Measurements from ENCODE around the gene SLC24A3.

The SLC24A3 gene

DNA sequence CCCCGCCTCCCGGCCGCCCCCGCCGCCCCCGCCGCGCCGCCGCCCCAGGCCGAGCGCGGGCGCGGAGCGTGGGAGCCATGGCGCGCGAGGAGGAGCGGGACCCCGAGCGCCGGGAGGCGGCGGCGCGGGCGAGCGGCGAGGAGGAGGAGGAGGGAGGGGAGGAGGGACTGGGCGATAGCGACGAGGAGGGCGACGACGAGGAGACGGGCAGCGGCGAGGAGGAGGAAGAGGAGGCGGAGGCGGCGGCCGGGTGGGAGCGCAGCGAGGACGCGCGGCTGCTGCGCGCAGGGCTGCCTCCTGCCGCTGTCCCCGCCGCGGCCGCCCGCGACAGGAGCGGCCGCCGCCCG lies at the start of gene SLC24A3:
TSS of gene SLC24A3 (plus strand) at position 174 of the 347 bp plus-strand sequence.
- DNase-seq (ENCODE audit: low read depth) = no peak
- H3K4me3 ChIP-seq (ENCODE audit: low read depth, low read length) = peak within 1 kb of the TSS; percentile 67
- TF ChIP-seq, protein P1, sequence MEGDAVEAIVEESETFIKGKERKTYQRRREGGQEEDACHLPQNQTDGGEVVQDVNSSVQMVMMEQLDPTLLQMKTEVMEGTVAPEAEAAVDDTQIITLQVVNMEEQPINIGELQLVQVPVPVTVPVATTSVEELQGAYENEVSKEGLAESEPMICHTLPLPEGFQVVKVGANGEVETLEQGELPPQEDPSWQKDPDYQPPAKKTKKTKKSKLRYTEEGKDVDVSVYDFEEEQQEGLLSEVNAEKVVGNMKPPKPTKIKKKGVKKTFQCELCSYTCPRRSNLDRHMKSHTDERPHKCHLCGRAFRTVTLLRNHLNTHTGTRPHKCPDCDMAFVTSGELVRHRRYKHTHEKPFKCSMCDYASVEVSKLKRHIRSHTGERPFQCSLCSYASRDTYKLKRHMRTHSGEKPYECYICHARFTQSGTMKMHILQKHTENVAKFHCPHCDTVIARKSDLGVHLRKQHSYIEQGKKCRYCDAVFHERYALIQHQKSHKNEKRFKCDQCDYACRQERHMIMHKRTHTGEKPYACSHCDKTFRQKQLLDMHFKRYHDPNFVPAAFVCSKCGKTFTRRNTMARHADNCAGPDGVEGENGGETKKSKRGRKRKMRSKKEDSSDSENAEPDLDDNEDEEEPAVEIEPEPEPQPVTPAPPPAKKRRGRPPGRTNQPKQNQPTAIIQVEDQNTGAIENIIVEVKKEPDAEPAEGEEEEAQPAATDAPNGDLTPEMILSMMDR (IDR thresholded peaks at IDR 0.05; ENCODE audit: low read depth, low read length) = no peak
- no peak for TF ChIP-seq MYC (IDR thresholded peaks at IDR 0.05; ENCODE audit: low read depth, low read length)

DNA sequence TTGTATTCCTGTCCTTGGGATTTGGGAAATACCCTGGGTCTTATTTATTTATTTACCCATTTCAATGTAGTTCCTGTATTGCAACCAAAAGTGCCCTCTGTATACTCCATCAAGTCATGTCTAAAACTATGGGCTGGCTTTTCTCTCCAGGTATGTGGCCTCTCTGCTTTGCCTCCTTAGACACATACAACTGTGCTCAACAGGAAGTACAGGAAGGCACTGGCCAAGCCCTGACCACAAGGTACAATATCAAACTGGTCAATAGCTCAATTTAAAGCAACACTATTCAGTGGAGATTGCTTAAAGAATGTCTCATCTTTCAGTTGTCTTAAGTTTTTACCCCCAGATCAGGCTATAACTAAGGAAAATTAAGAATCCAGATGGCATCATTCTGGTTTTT lies 42.3 kb upstream of the SLC24A3 start:
- TF ChIP-seq POLR2A (IDR thresholded peaks at IDR 0.05; ENCODE audit: extremely low read depth, insufficient read length) = no peak
- TF ChIP-seq MYC (IDR thresholded peaks at IDR 0.05; ENCODE audit: low read depth, low read length) = no peak
- TF ChIP-seq, protein P1 (IDR thresholded peaks at IDR 0.05; ENCODE audit: low read depth, low read length) = no peak
- TF ChIP-seq, protein P2, sequence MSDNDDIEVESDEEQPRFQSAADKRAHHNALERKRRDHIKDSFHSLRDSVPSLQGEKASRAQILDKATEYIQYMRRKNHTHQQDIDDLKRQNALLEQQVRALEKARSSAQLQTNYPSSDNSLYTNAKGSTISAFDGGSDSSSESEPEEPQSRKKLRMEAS (IDR thresholded peaks at IDR 0.05; ENCODE audit: low read depth, low read length) = no peak
- no peak overlapping the region for H3K4me3 ChIP-seq (ENCODE audit: low read depth, low read length)
- DNase-seq (ENCODE audit: low read depth) = no peak

DNA sequence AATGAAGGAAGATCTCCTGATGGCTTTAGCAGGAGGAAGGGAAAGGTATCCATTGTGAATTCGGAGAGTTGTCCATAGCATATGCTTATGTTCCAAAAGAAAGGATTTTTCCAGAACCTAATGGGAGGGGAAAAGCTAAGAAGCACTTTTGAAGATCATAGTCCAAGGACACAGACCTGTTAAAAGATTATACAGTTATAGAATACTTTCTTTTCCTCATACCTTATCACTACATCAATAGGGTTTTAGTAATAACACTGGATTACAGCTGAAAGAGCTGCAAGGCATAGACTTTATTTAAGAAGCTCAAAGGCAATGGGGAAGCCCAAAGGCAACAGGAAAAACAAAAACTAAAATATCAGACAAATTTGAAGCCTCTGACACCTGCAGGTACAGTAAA lies 39.8 kb upstream of the SLC24A3 start:
- TF ChIP-seq POLR2A (IDR thresholded peaks at IDR 0.05; ENCODE audit: extremely low read depth, insufficient read length) (no peak), MYC (IDR thresholded peaks at IDR 0.05; ENCODE audit: low read depth, low read length) (no peak)
- TF ChIP-seq, protein P2 (IDR thresholded peaks at IDR 0.05; ENCODE audit: low read depth, low read length) = no peak
- TF ChIP-seq, protein P1 (IDR thresholded peaks at IDR 0.05; ENCODE audit: low read depth, low read length) = no peak
- DNase-seq (ENCODE audit: low read depth) = no peak
- H3K4me3 ChIP-seq (ENCODE audit: low read depth, low read length) = no peak overlapping the region

DNA sequence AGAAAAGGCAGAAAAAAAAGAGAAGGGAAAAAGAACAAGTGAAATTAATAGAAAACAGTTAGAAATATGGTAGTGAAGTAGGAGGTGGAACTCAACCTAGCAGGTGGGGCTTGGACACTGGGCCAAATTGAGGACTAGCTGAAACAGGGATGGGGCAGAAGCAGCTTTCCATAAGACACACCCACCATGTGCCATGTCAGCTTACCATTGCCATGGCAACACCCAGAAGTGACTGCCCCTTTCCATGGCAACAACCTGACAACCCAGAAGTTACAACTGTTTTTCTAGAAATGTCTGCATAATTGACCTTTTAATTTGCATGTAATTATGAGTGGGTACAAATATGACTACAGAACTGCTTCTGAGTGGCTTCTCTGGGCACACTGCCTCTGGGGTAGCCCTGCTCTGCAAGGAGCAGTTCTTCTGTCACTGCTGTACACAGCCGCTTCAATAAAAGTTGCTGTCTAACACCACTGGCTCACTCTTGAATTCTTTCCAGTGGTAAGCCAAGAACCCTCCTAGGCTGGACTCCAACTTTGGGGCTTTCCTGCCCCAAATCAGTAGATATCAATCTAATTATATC lies 35.9 kb upstream of the SLC24A3 start:
- DNase-seq (ENCODE audit: low read depth) = no peak
- H3K4me3 ChIP-seq (ENCODE audit: low read depth, low read length) = no peak overlapping the region
- TF ChIP-seq POLR2A (IDR thresholded peaks at IDR 0.05; ENCODE audit: extremely low read depth, insufficient read length) = no peak

DNA sequence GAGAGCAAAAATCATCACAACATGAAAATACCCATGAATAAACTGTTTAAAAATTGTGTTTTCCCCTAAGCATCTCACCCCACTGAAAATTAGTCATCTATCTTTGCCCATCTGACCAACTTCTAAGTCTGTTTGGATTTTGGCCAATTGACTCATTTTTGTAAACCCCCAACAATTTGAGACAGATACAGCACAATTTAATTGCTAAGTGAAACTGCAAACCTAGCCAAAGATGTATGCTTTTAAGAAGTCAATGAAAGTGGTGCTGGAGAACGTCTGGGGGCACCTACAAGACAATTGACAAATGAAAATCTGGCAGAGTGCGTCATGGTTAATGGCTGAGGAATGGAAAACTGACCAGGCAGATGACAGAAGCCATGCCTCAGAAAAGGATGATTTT lies 30.9 kb upstream of the SLC24A3 start:
- no peak overlapping the region for H3K4me3 ChIP-seq (ENCODE audit: low read depth, low read length)
- TF ChIP-seq, protein P1 (IDR thresholded peaks at IDR 0.05; ENCODE audit: low read depth, low read length) = no peak
- no peak for DNase-seq (ENCODE audit: low read depth)

DNA sequence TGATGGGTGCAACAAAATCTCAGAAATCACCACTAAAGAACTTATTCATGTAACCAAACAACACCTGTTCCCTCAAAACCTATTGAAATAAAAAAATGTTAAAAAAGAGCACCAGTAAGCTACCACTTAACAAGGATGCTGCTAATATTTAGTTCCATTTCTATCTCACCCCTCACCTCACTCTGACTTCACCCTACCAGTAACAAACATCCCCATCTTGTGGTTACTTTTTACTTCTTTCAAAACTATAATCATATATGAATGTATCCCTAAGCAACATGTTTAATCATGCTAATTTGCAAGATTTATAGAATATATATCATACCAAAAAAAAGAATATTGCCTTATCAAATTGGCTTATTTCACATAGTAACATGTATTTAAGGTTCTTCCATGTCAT lies 27.4 kb upstream of the SLC24A3 start:
- no peak for TF ChIP-seq POLR2A (IDR thresholded peaks at IDR 0.05; ENCODE audit: extremely low read depth, insufficient read length)
- TF ChIP-seq, protein P1 (IDR thresholded peaks at IDR 0.05; ENCODE audit: low read depth, low read length) = no peak
- no peak overlapping the region for H3K4me3 ChIP-seq (ENCODE audit: low read depth, low read length)
- peak; percentile 7 for DNase-seq (ENCODE audit: low read depth)

DNA sequence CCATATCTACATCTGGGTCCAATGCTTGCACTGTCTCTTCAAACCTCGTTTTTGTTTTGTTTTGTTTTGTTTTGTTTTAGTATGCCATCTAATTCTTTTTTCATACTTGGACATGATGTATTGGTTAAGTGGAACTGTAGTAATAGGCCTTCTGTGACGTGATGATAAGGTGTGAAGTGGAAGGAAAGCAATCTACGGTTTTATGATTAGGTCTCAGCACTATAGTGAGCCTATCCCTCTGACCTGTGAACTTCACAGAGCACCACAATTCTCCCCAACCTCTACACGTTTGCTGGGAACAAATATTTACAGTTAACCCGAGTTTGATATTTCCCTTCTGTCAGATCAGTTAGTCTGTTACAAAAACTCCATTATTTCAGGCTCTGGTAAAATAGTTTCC lies 19.1 kb upstream of the SLC24A3 start:
- no peak overlapping the region for H3K4me3 ChIP-seq (ENCODE audit: low read depth, low read length)
- TF ChIP-seq, protein P2 (IDR thresholded peaks at IDR 0.05; ENCODE audit: low read depth, low read length) = no peak
- TF ChIP-seq POLR2A (IDR thresholded peaks at IDR 0.05; ENCODE audit: extremely low read depth, insufficient read length) (no peak), MYC (IDR thresholded peaks at IDR 0.05; ENCODE audit: low read depth, low read length) (no peak)
- TF ChIP-seq, protein P1 (IDR thresholded peaks at IDR 0.05; ENCODE audit: low read depth, low read length) = no peak
- DNase-seq (ENCODE audit: low read depth) = no peak

All from NB4 (cell line).